DMS153 treated with DMSO at 0.1 percent for 48 hours (cell line): ENCODE results near the gene BRIP1.
"Not testable (repeated sequence)": the region's sequence is repeated elsewhere in the genome, so short reads cannot be mapped to it uniquely, and the experiment has no call there.

ENCODE experiments used
- DNase-seq: peaks from one replicate; lab custom pipeline; 2025; ENCODE audit not compliant: unreplicated experiment; lab: John Stamatoyannopoulos, UW

The BRIP1 gene

DNA sequence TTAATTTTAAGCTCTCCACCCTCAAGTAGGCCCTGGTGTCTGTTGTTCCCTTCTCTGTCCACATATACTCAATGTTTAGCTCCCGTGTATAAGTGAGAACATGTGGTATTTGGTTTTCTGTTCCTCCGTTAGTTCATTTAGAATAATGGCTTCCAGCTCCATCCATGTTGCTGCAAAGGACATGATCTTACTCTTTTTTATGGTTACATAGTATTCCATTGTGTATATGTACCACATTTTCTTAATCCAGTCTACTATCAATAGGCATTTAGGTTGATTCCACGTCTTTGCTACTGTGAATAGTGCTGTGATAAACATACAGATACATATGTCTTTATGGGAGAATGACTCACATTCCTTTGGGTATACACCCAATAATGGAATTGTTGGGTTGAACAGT is 160.9 kb downstream of the BRIP1 start:
- no peak for DNase-seq

GRCh38 chr17:61701978-61702377 is 161.3 kb downstream of the BRIP1 start:
- no peak for DNase-seq

GRCh38 chr17:61701334-61701733 is 162.0 kb downstream of the BRIP1 start:
- no peak for DNase-seq

GRCh38 chr17:61700252-61700651 is 163.1 kb downstream of the BRIP1 start:
- no peak for DNase-seq

GRCh38 chr17:61699694-61700093 is 163.6 kb downstream of the BRIP1 start:
- DNase-seq, result no peak

DNA sequence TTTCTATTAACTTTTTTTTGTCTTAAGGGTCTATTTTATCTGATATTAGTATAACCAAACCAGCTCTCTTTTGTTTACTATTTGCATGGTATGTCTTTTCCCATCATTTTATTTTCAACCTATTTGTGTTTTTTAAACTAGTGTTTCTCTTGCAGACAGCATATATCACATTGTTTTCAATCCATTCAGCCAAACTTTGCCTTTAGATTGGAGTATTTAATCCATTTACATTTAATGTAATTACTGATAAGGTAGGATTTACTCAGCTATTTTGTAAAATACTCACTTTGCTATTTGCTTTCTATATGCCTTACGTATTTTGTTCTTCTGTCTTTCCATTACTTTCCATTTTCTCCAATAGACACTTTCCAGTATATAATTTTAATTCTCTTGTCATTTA is 164.3 kb downstream of the BRIP1 start:
- DNase-seq, result no peak

GRCh38 chr17:61698244-61698643 is 165.1 kb downstream of the BRIP1 start:
- no peak for DNase-seq

DNA sequence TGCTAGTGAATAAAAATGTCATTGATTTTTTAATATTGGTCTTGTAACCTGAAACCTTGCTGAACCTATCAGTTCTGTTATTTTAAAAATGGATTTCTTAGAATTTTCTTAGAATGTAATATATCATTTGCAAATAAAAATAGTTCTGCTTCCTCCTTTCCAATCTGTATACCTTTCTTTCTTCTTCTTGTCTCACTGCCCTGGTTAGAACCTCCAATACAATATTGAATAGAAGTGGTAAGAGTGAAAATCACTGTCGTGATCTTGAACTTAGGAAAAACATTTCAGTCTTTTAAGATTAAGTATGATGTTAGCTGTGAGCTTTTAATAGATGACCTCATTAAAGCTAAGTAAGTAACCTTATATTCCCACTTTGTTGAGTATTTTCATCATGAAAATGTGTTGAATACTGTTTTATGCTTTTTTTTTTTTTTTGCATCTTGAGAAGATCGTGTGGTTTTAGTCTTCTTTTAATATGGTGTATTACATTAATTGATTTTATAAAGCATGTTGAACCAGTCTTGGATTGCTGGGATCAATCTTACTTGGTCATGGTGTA is 167.5 kb downstream of the BRIP1 start:
- DNase-seq, result no peak

GRCh38 chr17:61694095-61694494 is 169.2 kb downstream of the BRIP1 start:
- DNase-seq, result no peak

DNA sequence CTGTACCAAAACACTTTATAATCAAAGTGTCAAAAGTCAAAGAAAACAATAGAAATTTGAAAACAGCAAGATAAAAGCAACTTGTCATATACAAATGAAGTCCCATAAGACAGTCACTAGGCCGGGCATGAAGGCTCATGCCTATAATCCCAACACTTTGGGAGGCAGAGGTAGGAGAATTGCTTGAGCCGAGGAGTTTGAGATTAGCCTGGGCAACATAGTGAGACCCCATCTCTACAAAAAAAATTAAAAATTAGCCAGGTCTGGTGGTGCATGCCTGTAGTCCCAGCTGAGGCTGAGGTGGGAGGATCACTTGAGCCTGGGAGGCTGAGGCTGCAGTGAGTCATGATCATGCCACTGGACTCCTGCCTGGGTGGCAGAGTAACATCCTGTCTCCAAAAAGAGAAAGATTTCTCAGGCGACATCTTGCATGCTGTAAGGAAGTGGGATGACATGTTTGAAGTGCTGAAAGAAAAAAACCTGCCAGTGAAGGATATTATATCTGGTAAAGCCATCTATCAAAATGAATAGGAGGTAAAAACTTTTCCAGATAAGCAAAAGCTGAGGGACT is 173.6 kb downstream of the BRIP1 start:
- DNase-seq, result no peak

- DNase-seq, result no peak
Observed at GRCh38 chr17:61687769-61688168, 175.6 kb downstream of the BRIP1 start.

- DNase-seq, result no peak
Observed at GRCh38 chr17:61686113-61686512, 177.2 kb downstream of the BRIP1 start.

- DNase-seq, result no peak
Observed at GRCh38 chr17:61684818-61685217, 178.5 kb downstream of the BRIP1 start.

DNA sequence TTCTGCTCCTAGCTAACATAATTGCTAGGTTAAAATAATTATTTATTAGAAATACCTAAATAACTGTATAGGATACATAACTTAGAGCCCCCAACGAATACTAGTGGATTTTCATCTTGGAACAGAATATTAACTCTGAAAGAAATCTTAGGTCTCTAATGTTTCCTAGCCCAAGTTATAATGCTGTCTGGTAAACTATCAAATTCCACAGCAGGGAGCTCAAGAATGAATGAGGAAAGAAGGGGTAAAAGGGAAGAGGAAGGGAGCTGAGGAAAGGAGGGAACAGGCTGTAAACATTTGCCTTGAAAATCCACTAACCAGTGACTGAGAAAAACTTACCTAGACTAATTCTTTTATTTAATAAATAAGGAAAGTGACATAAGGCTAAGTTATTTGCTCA is 179.2 kb downstream of the BRIP1 start:
- no peak for DNase-seq

GRCh38 chr17:61683466-61683865 is 179.9 kb downstream of the BRIP1 start:
- DNase-seq, result no peak

- no peak for DNase-seq
Observed at GRCh38 chr17:61680921-61681320, 182.4 kb downstream of the BRIP1 start.

- DNase-seq, result peak; percentile 12
Observed at GRCh38 chr17:61678339-61678738, 185.0 kb downstream of the BRIP1 start.

GRCh38 chr17:61677150-61677811 is 186.0 kb downstream of the BRIP1 start:
- not testable (repeated sequence) for DNase-seq

DNA sequence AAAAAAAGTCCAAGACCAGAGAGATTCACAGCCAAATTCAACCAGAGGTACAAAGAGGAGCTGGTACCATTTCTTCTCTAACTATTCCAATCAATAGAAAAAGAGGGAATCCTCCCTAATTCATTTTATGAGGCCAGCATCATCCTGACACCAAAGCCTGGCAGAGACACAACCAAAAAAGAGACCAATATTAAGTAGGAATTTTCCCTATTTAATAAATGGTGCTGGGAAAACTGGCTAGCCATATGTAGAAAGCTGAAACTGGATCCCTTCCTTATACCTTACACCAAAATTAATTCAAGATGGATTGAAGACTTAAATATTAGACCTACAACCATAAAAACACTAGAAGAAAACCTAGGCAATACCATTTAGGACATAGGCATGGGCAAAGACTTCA is 186.8 kb downstream of the BRIP1 start:
- not testable (repeated sequence) for DNase-seq

DNA sequence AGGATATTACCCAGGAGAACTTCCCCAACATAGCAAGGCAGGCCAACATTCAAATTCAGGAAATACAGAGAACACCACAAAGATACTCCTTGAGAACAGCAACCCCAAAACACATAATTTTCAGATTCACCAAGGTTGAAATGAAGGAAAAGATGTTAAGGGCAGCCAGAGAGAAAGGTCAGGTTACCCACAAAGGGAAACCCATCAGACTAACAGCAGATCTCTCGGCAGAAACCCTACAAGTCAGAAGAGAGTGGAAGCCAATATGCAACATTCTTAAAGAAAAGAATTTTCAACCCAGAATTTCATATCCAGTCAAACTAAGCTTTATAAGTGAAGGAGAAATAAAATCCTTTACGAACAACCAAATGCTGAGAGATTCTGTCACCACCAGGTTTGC is 188.7 kb downstream of the BRIP1 start:
- DNase-seq, result not testable (repeated sequence)

- not testable (repeated sequence) for DNase-seq
Observed at GRCh38 chr17:61673019-61673897, 190.1 kb downstream of the BRIP1 start.

DNA sequence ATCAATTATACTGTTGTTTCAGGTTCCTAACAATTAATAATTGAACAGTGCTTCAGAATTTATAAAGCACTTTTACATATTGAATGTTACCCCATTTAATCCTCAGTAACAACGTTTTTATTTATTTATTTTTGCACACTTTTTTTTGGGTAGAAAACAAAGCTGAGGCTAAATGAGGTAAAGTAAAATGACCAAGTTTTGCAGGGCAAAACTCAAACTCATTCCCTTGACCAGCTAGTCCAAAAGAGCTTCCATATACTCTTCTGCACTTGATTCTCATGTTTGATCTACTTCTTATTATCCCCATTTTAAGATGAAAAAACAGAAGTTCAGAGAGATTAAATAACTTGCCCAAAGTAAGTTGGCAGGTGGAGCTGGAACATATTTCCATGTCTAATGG is 191.2 kb downstream of the BRIP1 start:
- no peak for DNase-seq
